H1 (cell line): Measurements from ENCODE around the gene AWAT2. TPM values are rescaled to one million over a fixed set of nuclear protein-coding genes. Genes with fewer than 3 reads are reported as not detected.

Experiments used
- CTCF ChIA-PET: fragments of 300-600 bp; sonication (Branson Sonifier 250); formaldehyde crosslinking; loops from one replicate; lab custom pipeline; 2021; ENCODE audit not compliant: partially characterized antibody; lab: Charles Lee
- POLR2A ChIA-PET: fragments of 300-600 bp; sonication (Branson Sonifier 250); formaldehyde crosslinking; loops from one replicate; lab custom pipeline; 2021; ENCODE audit warnings: inconsistent platforms; ENCODE audit not compliant: partially characterized antibody; lab: Charles Lee
- DNase-seq, 2 experiments: peaks; one replicate each; pipeline versions ENCODE4 v3.0.0 to v3.0.0-alpha.2; 2010 to 2022; ENCODE audit warnings: low spot score in 2 of 2, low read depth in 1 of 2, mixed read lengths in 1 of 2
- FAIRE-seq: peaks from 2 replicates; lab custom pipeline; 2011; peaks lifted over from hg19 to GRCh38; lab: Jason Lieb, UNC
- H2AFZ ChIP-seq: 2 replicates; pipeline ENCODE4 v1.8.1; 2012; ENCODE audit warnings: low read length, inconsistent platforms
- H2AK5ac ChIP-seq: 2 replicates; pipeline ENCODE4 v1.6.1; 2013; ENCODE audit warnings: low read depth, low read length
- H2BK120ac ChIP-seq: replicated peaks from 2 replicates; pipeline ENCODE3; 2013; ENCODE audit warnings: low read depth, low read length, inconsistent platforms
- H2BK12ac ChIP-seq: 2 replicates; pipeline ENCODE4 v1.6.1; 2013; ENCODE audit warnings: low read depth, low read length
- H2BK15ac ChIP-seq: 2 replicates; pipeline ENCODE4 v1.6.1; 2013; ENCODE audit warnings: low read length
- H2BK20ac ChIP-seq: 2 replicates; pipeline ENCODE4 v1.6.1; 2013; ENCODE audit warnings: low read length
- H2BK5ac ChIP-seq: 2 replicates; pipeline ENCODE4 v1.6.1; 2013; ENCODE audit warnings: low read depth, low read length
- H3K14ac ChIP-seq: 2 replicates; pipeline ENCODE4 v1.6.1; 2013; ENCODE audit warnings: inconsistent platforms; ENCODE audit not compliant: insufficient read length
- H3K18ac ChIP-seq: 2 replicates; pipeline ENCODE4 v1.6.1; 2013; ENCODE audit warnings: low read length; ENCODE audit errors: extremely low read depth
- H3K23ac ChIP-seq: 2 replicates; pipeline ENCODE4 v1.6.1; 2013; ENCODE audit warnings: inconsistent platforms; ENCODE audit not compliant: insufficient read length
- H3K23me2 ChIP-seq: 2 replicates; pipeline ENCODE4 v1.6.1; 2013; ENCODE audit warnings: low read depth, low read length
- H3K27ac ChIP-seq: 2 replicates; pipeline ENCODE4 v1.6.1; 2011; ENCODE audit warnings: low read depth, low read length, inconsistent platforms
- H3K27me3 ChIP-seq, 4 experiments: replicated peaks in 1 of 4; 1 replicate in 1 of 4; 2 replicates in 3 of 4; pipeline versions ENCODE4 v1.6.1 to v1.8.1; 2011 to 2013; ENCODE audit warnings: low read length in 3 of 4, mild to moderate bottlenecking in 3 of 4, inconsistent platforms in 2 of 4, mixed read lengths in 2 of 4, moderate library complexity in 1 of 4; ENCODE audit not compliant: control insufficient read depth in 3 of 4, insufficient read depth in 3 of 4; ENCODE audit errors: extremely low read depth in 1 of 4
- H3K36me3 ChIP-seq, 4 experiments: 2 replicates each; pipeline versions ENCODE4 v1.6.1 to v1.8.1; 2011 to 2013; ENCODE audit warnings: mild to moderate bottlenecking in 4 of 4, low read length in 3 of 4, moderate library complexity in 2 of 4, control low read depth in 1 of 4, inconsistent platforms in 1 of 4; ENCODE audit not compliant: insufficient read depth in 4 of 4, control insufficient read depth in 2 of 4
- H3K4ac ChIP-seq: replicated peaks from 2 replicates; pipeline ENCODE3; 2013; ENCODE audit warnings: low read length, low read depth, mixed read lengths, inconsistent platforms; ENCODE audit not compliant: insufficient read length
- H3K4me1 ChIP-seq, 4 experiments: replicated peaks in 1 of 4; 1 replicate in 1 of 4; 2 replicates in 3 of 4; pipeline versions ENCODE4 v1.6.1 to v1.8.1; 2011 to 2013; ENCODE audit warnings: low read length in 3 of 4, inconsistent platforms in 2 of 4, mixed read lengths in 1 of 4; ENCODE audit not compliant: insufficient read depth in 4 of 4, control insufficient read depth in 3 of 4
- H3K4me2 ChIP-seq, 2 experiments: 2 replicates each; pipeline versions ENCODE4 v1.6.1 to v1.8.1; 2011 to 2013; ENCODE audit warnings: low read depth in 2 of 2, low read length in 2 of 2, control low read depth in 1 of 2, inconsistent platforms in 1 of 2, mild to moderate bottlenecking in 1 of 2; ENCODE audit not compliant: insufficient read depth in 1 of 2
- H3K4me3 ChIP-seq, 4 experiments: fragments of 200-600, 300-600 bp in 1 of 4; sonication (generic), shearing (Covaris generic), sonication (Bioruptor Twin) in 1 of 4; 2 replicates each; pipeline versions ENCODE4 v1.5.1 to v1.8.1; 2011 to 2016; ENCODE audit warnings: low read length in 4 of 4, low read depth in 3 of 4, control low read depth in 2 of 4, inconsistent platforms in 2 of 4, mild to moderate bottlenecking in 2 of 4, mixed read lengths in 1 of 4, moderate library complexity in 1 of 4; ENCODE audit not compliant: insufficient read depth in 2 of 4; ENCODE audit errors: extremely low read depth in 1 of 4
- H3K56ac ChIP-seq: replicated peaks from 2 replicates; pipeline ENCODE3; 2013; ENCODE audit warnings: low read depth, mild to moderate bottlenecking, mixed read lengths, low read length, inconsistent platforms; ENCODE audit not compliant: insufficient read length
- H3K79me1 ChIP-seq: 2 replicates; pipeline ENCODE4 v1.6.1; 2013; ENCODE audit warnings: low read depth, low read length, control low read depth
- H3K79me2 ChIP-seq, 2 experiments: 2 replicates each; pipeline versions ENCODE4 v1.6.1 to v1.8.1; 2012 to 2013; ENCODE audit warnings: low read length in 2 of 2, mild to moderate bottlenecking in 2 of 2, inconsistent platforms in 1 of 2; ENCODE audit not compliant: insufficient read depth in 2 of 2, control insufficient read depth in 1 of 2
- H3K9ac ChIP-seq, 4 experiments: replicated peaks in 1 of 4; 1 replicate in 1 of 4; 2 replicates in 3 of 4; pipeline versions ENCODE4 v1.6.1 to v1.8.1; 2011 to 2013; ENCODE audit warnings: low read depth in 3 of 4, low read length in 3 of 4, control low read depth in 2 of 4, mild to moderate bottlenecking in 2 of 4, moderate library complexity in 2 of 4, inconsistent platforms in 1 of 4; ENCODE audit errors: extremely low read depth in 1 of 4
- H3K9me3 ChIP-seq, 2 experiments: 2 replicates each; pipeline versions ENCODE4 v1.6.1 to v1.8.1; 2012 to 2013; ENCODE audit warnings: mild to moderate bottlenecking in 2 of 2, moderate library complexity in 2 of 2, control low read depth in 1 of 2, inconsistent platforms in 1 of 2, low read depth in 1 of 2, low read length in 1 of 2, mixed read lengths in 1 of 2; ENCODE audit not compliant: insufficient read depth in 2 of 2
- H4K20me1 ChIP-seq, 2 experiments: replicated peaks in 1 of 2; 2 replicates each; pipeline versions ENCODE3 to v1.8.1; 2011 to 2013; ENCODE audit warnings: inconsistent platforms in 2 of 2, low read length in 2 of 2, mild to moderate bottlenecking in 1 of 2; ENCODE audit not compliant: insufficient read depth in 2 of 2, control insufficient read depth in 1 of 2
- H4K5ac ChIP-seq: 2 replicates; pipeline ENCODE4 v1.6.1; 2013; ENCODE audit warnings: low read length, low read depth, mixed read lengths, inconsistent platforms; ENCODE audit not compliant: insufficient read length
- H4K8ac ChIP-seq: 2 replicates; pipeline ENCODE4 v1.8.0; 2013; ENCODE audit warnings: mild to moderate bottlenecking, moderate library complexity, low read length, inconsistent platforms; ENCODE audit not compliant: insufficient read depth; ENCODE audit errors: extremely low read depth
- H4K91ac ChIP-seq: replicated peaks from 2 replicates; pipeline ENCODE3; 2013; ENCODE audit warnings: low read length, mixed read lengths, inconsistent platforms; ENCODE audit not compliant: insufficient read length
- BACH1 ChIP-seq: IDR thresholded peaks from 2 replicates; pipeline ENCODE4 v1.6.1; 2012; ENCODE audit warnings: low read length, improper control_type of control experiment
- BRCA1 ChIP-seq: IDR thresholded peaks from 2 replicates; pipeline ENCODE4 v1.6.1; 2012; ENCODE audit warnings: low read depth, low read length, improper control_type of control experiment
- CHD2 ChIP-seq: IDR thresholded peaks from 2 replicates; pipeline ENCODE4 v1.6.1; 2012; ENCODE audit warnings: low read length, improper control_type of control experiment
- GTF2F1 ChIP-seq: IDR thresholded peaks from 2 replicates; pipeline ENCODE4 v1.6.1; 2012; ENCODE audit warnings: low read depth, low read length, improper control_type of control experiment, borderline replicate concordance
- PHF8 ChIP-seq: fragments of 200-600 bp; sonication (generic); conservative IDR thresholded peaks from 2 replicates; pipeline ENCODE4 v1.7.1; 2012; ENCODE audit warnings: low read depth, mild to moderate bottlenecking, inconsistent platforms, low read length, moderate library complexity
- POLR2A ChIP-seq, 2 experiments: IDR thresholded peaks; 1 replicate in 1 of 2; 2 replicates in 1 of 2; pipeline ENCODE4 v1.6.1; 2011; ENCODE audit warnings: low read depth in 2 of 2, low read length in 2 of 2, mild to moderate bottlenecking in 2 of 2; ENCODE audit errors: control extremely low read depth in 1 of 2
- POU5F1 ChIP-seq: IDR thresholded peaks from 2 replicates; pipeline ENCODE4 v1.6.1; 2011; ENCODE audit warnings: low read depth, mild to moderate bottlenecking, low read length, moderate library complexity
- RBBP5 ChIP-seq: IDR thresholded peaks from 2 replicates; pipeline ENCODE4 v1.7.1; 2012; ENCODE audit warnings: low read depth, mild to moderate bottlenecking, inconsistent platforms, low read length, moderate library complexity, borderline replicate concordance
- RFX5 ChIP-seq: IDR thresholded peaks from 2 replicates; pipeline ENCODE4 v1.6.1; 2011; ENCODE audit warnings: low read depth, low read length, improper control_type of control experiment, borderline replicate concordance
- SRF ChIP-seq: IDR thresholded peaks from 2 replicates; pipeline ENCODE4 v1.6.1; 2011; ENCODE audit warnings: mild to moderate bottlenecking, low read depth, low read length, moderate library complexity
- SUZ12 ChIP-seq: fragments of 200-600 bp; sonication (generic); IDR thresholded peaks from 2 replicates; pipeline ENCODE4 v1.6.1; 2012; ENCODE audit warnings: mild to moderate bottlenecking, inconsistent platforms, low read length, moderate library complexity, mixed read lengths
- ZNF274 ChIP-seq: IDR thresholded peaks from 2 replicates; pipeline ENCODE4 v1.7.0; 2012; ENCODE audit warnings: low read length, borderline replicate concordance; ENCODE audit errors: extremely low read depth
- WGBS, 2 experiments: shearing (Covaris generic) in 1 of 2; methylation state at CpG; one replicate each; pipeline versions ENCODE4 v1.1.6 to v1.1.7; 2013 to 2015; ENCODE audit warnings: low lambda C conversion rate in 2 of 2, mixed read lengths in 2 of 2, inconsistent platforms in 1 of 2, low coverage in 1 of 2, missing lambda C conversion rate in 1 of 2; ENCODE audit not compliant: insufficient replicate concordance in 2 of 2, insufficient coverage in 1 of 2, insufficient read length in 1 of 2; ENCODE audit errors: extremely low coverage in 1 of 2, missing lambda C conversion rate in 1 of 2; 5-methylcytosine and 5-hydroxymethylcytosine counted together
- polyA plus RNA-seq, 7 experiments: library from polyadenylated mRNA; depleted of rRNA in 3 of 7; stranded (reverse) in 5 of 7; unstranded in 2 of 7; fragments of >200 nt in 5 of 7; fragments of 200-250 nt in 2 of 7; gene quantifications; 1 replicate in 5 of 7; 2 replicates in 1 of 7; 4 replicates in 1 of 7; pipeline versions ENCODE4 v1.2.1 to v1.2.3, GENCODE V29; 2011 to 2013; ENCODE audit warnings: missing spikeins in 2 of 7, mixed read lengths in 2 of 7
- total RNA-seq: library from RNA; stranded (reverse); fragmentation: NEBNext Ultra II Directional; extraction: Animal tissue kit (Norgen Biotek cat#: 25700); gene quantifications from 2 replicates; pipeline ENCODE4 v1.2.1, GENCODE V29; 2021
- TF ChIP-seq, protein P1 (sequence below): IDR thresholded peaks from 2 replicates; pipeline ENCODE4 v1.6.1; 2012; ENCODE audit warnings: low read length, inconsistent platforms
- TF ChIP-seq, protein P2 (sequence below): IDR thresholded peaks from 2 replicates; pipeline ENCODE4 v1.6.1; 2012; ENCODE audit warnings: inconsistent platforms

The AWAT2 gene
- total and polyA plus RNA-seq, 2 of the 8 experiments (the other 6 are each of a cell fraction or from before 2014, with no cell fraction given) = not detected

DNA sequence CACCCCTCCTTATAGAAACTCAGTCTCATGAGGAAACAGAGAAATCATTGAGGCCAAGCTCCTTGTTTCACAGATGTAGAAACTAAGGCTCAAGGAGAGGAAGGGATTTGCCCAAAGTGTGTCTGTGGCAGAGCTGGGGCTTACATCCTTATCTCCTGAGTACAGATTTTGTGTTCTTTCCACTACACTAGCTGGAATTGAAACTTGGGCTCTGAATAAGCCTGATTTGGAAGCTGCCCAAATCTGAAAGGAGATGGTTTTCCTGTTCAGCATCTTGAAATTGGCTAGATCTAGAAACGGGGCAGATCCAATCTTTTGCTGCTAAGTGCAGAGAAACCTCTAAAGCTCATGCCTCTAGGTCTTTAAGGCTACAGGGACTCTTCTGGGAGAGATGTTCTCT, 24.3 kb downstream of the AWAT2 start:
- no peak overlapping the region for H4K91ac ChIP-seq
- 90% methylated on average over 1 of the region's 1 CpG; no CpG with 5 or more reads in 1 of the 2 experiments for WGBS, 2 experiments
- no peak overlapping the region for H4K5ac ChIP-seq
- H3K4me3 ChIP-seq = no peak overlapping the region
- no peak overlapping the region for H2BK120ac ChIP-seq
- no peak overlapping the region for H3K4me2 ChIP-seq
- no peak overlapping the region for H3K23ac ChIP-seq
- H3K56ac ChIP-seq = no peak overlapping the region
- H3K18ac ChIP-seq = no peak overlapping the region
- H3K79me2 ChIP-seq = no peaks in the 10 kb centered on the region
- no peak overlapping the region for H3K14ac ChIP-seq
- H2BK5ac ChIP-seq = no peak overlapping the region
- no peaks in the 10 kb centered on the region for H3K9me3 ChIP-seq
- no peak overlapping the region for H2BK12ac ChIP-seq
- no peaks in the 10 kb centered on the region for H3K36me3 ChIP-seq
- H3K23me2 ChIP-seq = no peaks in the 10 kb centered on the region
- no peak overlapping the region for H3K9ac ChIP-seq
- no peaks in the 10 kb centered on the region for H4K20me1 ChIP-seq
- CTCF ChIA-PET = interaction anchor here (0.7 to 0.9 kb wide), 3 partner anchors 8 to 18 kb away, joined by 3 to 4 read pairs (median 3); no protein-coding TSS in a partner anchor
- no peaks in the 10 kb centered on the region for H3K79me1 ChIP-seq
- no peak overlapping the region for H2BK20ac ChIP-seq
- peaks cover 0 to 2% (median 0%) of the 10 kb centered on the region in 4 experiments; a peak in 1 of 7 replicates for H3K4me1 ChIP-seq
- H2BK15ac ChIP-seq = no peak overlapping the region
- FAIRE-seq = no peak
- POLR2A ChIA-PET = no interaction called here
- H2AFZ ChIP-seq = no peak overlapping the region
- H2AK5ac ChIP-seq = no peak overlapping the region
- H3K4ac ChIP-seq = no peak overlapping the region
- H4K8ac ChIP-seq = no peak overlapping the region
- no peak for DNase-seq
- no peaks in the 10 kb centered on the region for H3K27me3 ChIP-seq
- H3K27ac ChIP-seq = no peak overlapping the region
- TF ChIP-seq POLR2A (IDR thresholded peaks at IDR 0.05; ENCODE audit: control extremely low read depth in 1 of 2, low read depth in 2 of 2, low read length in 2 of 2) = no peak
- TF ChIP-seq CHD2 = no peak
- TF ChIP-seq BRCA1 = no peak
- TF ChIP-seq, protein P1, sequence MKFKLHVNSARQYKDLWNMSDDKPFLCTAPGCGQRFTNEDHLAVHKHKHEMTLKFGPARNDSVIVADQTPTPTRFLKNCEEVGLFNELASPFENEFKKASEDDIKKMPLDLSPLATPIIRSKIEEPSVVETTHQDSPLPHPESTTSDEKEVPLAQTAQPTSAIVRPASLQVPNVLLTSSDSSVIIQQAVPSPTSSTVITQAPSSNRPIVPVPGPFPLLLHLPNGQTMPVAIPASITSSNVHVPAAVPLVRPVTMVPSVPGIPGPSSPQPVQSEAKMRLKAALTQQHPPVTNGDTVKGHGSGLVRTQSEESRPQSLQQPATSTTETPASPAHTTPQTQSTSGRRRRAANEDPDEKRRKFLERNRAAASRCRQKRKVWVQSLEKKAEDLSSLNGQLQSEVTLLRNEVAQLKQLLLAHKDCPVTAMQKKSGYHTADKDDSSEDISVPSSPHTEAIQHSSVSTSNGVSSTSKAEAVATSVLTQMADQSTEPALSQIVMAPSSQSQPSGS = no peak
- no peak for TF ChIP-seq ZNF274
- TF ChIP-seq GTF2F1 = no peak
- no peak for TF ChIP-seq PHF8
- no peak for TF ChIP-seq POU5F1
- TF ChIP-seq, protein P2, sequence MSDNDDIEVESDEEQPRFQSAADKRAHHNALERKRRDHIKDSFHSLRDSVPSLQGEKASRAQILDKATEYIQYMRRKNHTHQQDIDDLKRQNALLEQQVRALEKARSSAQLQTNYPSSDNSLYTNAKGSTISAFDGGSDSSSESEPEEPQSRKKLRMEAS = no peak
- TF ChIP-seq SUZ12 = no peak
- TF ChIP-seq SRF = no peak
- TF ChIP-seq RFX5 = no peak
- TF ChIP-seq BACH1 = no peak
- TF ChIP-seq RBBP5 = no peak
